MCF 10A (cell line): ENCODE results near the gene CNTN6. TPM values are rescaled to one million over a fixed set of nuclear protein-coding genes. Genes with fewer than 3 reads are reported as not detected.
"Not testable (repeated sequence)": the region's sequence is repeated elsewhere in the genome, so short reads cannot be mapped to it uniquely, and the experiment has no call there.

ENCODE experiments used
- BruUV-seq: library from RNA; stranded (reverse); fragments of 400-500 nt; replicated peaks from 2 replicates; lab custom pipeline; 2021; lab: Mats Ljungman, UMichigan
- CTCF ChIA-PET: fragments of 300-600 bp; sonication (Branson Sonifier 250); formaldehyde crosslinking; extraction: SDS; loops from one replicate; lab custom pipeline; 2021; ENCODE audit warnings: antibody characterized with exemption, inconsistent platforms; lab: Yijun Ruan, JAX
- POLR2A ChIA-PET: fragments of 300-600, 350-650 bp; sonication (Branson Sonifier 250); formaldehyde crosslinking; extraction: SDS; loops from one replicate; lab custom pipeline; 2020; ENCODE audit warnings: antibody characterized with exemption, inconsistent platforms; lab: Yijun Ruan, JAX
- DNase-seq: peaks from one replicate; pipeline ENCODE4 v3.0.0-alpha.2; 2018; ENCODE audit not compliant: unreplicated experiment
- H3K27ac Mint-ChIP-seq: one replicate; pipeline ENCODE4 v1.8.0; 2022; ENCODE audit warnings: mild to moderate bottlenecking, low read depth, mixed read lengths; ENCODE audit not compliant: unreplicated experiment
- H3K27me3 Mint-ChIP-seq: one replicate; pipeline ENCODE4 v1.8.0; 2022; ENCODE audit warnings: mixed read lengths; ENCODE audit not compliant: insufficient read depth, unreplicated experiment
- H3K36me3 Mint-ChIP-seq: one replicate; pipeline ENCODE4 v1.8.0; 2022; ENCODE audit warnings: mild to moderate bottlenecking, moderate library complexity, mixed read lengths; ENCODE audit not compliant: insufficient read depth, unreplicated experiment
- H3K4me1 Mint-ChIP-seq: one replicate; pipeline ENCODE4 v1.8.0; 2022; ENCODE audit warnings: mixed read lengths; ENCODE audit not compliant: insufficient read depth, unreplicated experiment
- H3K4me3 Mint-ChIP-seq: one replicate; pipeline ENCODE4 v1.8.0; 2022; ENCODE audit warnings: mild to moderate bottlenecking, moderate library complexity, mixed read lengths; ENCODE audit not compliant: unreplicated experiment
- H3K9me3 Mint-ChIP-seq: one replicate; pipeline ENCODE4 v1.8.0; 2022; ENCODE audit warnings: mixed read lengths; ENCODE audit not compliant: unreplicated experiment
- CTCF ChIP-seq: fragments of 200-600 bp; IDR thresholded peaks from one replicate; pipeline ENCODE4 v1.8.0; 2022; ENCODE audit warnings: antibody characterized with exemption, mild to moderate bottlenecking; ENCODE audit not compliant: unreplicated experiment
- intact Hi-C: fragments of 100-400 bp; cut with micrococcal nuclease; formaldehyde crosslinking; loops from 2 replicates; pipeline ENCODE4 v1.14.1; 2022
- total RNA-seq: library from RNA; stranded (reverse); gene quantifications from 2 replicates; pipeline ENCODE4 v1.2.3, GENCODE V29; 2022

CNTN6 gene
- total RNA-seq, 1 experiment from 2014 or later = not detected

- intact Hi-C loops = no loop called here
- Mint-ChIP-seq H3K27ac (no peak overlapping the region), H3K4me3 (no peak overlapping the region), H3K27me3 (no peaks in the 10 kb centered on the region), H3K4me1 (peaks cover 6% of the 10 kb centered on the region), H3K36me3 (no peaks in the 10 kb centered on the region), H3K9me3 (no peaks in the 10 kb centered on the region)
- ChIA-PET POLR2A (no interaction called here), CTCF (no interaction called here)
- BruUV-seq = no TSS peak
- DNase-seq = no peak
- TF ChIP-seq CTCF = no peak
Measured at GRCh38 chr3:1381647-1382036, 288.8 kb downstream of the CNTN6 start.

GRCh38 chr3:1387396-1387905, 294.6 kb downstream of the CNTN6 start:
- DNase-seq, BruUV-seq, H3K27me3 Mint-ChIP-seq, CTCF ChIA-PET, H3K4me3 Mint-ChIP-seq, H3K4me1 Mint-ChIP-seq, intact Hi-C loops, H3K27ac Mint-ChIP-seq, POLR2A ChIA-PET, H3K36me3 Mint-ChIP-seq, H3K9me3 Mint-ChIP-seq: not testable (repeated sequence)

- no peak overlapping the region for H3K27ac Mint-ChIP-seq
- ChIA-PET POLR2A (no interaction called here), CTCF (no interaction called here)
- BruUV-seq = no TSS peak
- H3K4me3 Mint-ChIP-seq = no peak overlapping the region
- no peaks in the 10 kb centered on the region for H3K27me3 Mint-ChIP-seq
- TF ChIP-seq CTCF = no peak
- H3K9me3 Mint-ChIP-seq = no peaks in the 10 kb centered on the region
- no peaks in the 10 kb centered on the region for H3K36me3 Mint-ChIP-seq
- no peaks in the 10 kb centered on the region for H3K4me1 Mint-ChIP-seq
- intact Hi-C loops = no loop called here
- no peak for DNase-seq
Measured at GRCh38 chr3:1394188-1394587, 301.4 kb downstream of the CNTN6 start.

GRCh38 chr3:1400571-1400970, 307.7 kb downstream of the CNTN6 start:
- ChIA-PET POLR2A (no interaction called here), CTCF (no interaction called here)
- H3K4me3 Mint-ChIP-seq = no peak overlapping the region
- intact Hi-C loops = no loop called here
- no peak for TF ChIP-seq CTCF
- no peak overlapping the region for H3K27ac Mint-ChIP-seq
- BruUV-seq = no TSS peak
- H3K27me3 Mint-ChIP-seq = no peaks in the 10 kb centered on the region
- no peaks in the 10 kb centered on the region for H3K36me3 Mint-ChIP-seq
- H3K4me1 Mint-ChIP-seq = peaks cover 14% of the 10 kb centered on the region
- DNase-seq = no peak
- H3K9me3 Mint-ChIP-seq = no peaks in the 10 kb centered on the region
